LNCaP clone FGC (cell line): ENCODE results near the gene ZNF575.

Experiments used
- DNase-seq: peaks from one replicate; pipeline ENCODE4 v3.0.0-alpha.2; 2011; ENCODE audit warnings: low read depth
- H3K4me3 ChIP-seq: 2 replicates; pipeline ENCODE4 v1.5.1; 2011; ENCODE audit warnings: mild to moderate bottlenecking, low read depth, low read length, control low read depth
- CTCF ChIP-seq: IDR thresholded peaks from 2 replicates; pipeline ENCODE4 v1.5.1; 2012; ENCODE audit warnings: mild to moderate bottlenecking; ENCODE audit not compliant: control insufficient read depth, insufficient read depth; ENCODE audit errors: extremely low read depth

The ZNF575 gene

GRCh38 chr19:43570174-43570791, 37.3 kb downstream of the ZNF575 start:
- H3K4me3 ChIP-seq: no peak overlapping the region
- TF ChIP-seq CTCF: no peak
- no peak for DNase-seq

DNA sequence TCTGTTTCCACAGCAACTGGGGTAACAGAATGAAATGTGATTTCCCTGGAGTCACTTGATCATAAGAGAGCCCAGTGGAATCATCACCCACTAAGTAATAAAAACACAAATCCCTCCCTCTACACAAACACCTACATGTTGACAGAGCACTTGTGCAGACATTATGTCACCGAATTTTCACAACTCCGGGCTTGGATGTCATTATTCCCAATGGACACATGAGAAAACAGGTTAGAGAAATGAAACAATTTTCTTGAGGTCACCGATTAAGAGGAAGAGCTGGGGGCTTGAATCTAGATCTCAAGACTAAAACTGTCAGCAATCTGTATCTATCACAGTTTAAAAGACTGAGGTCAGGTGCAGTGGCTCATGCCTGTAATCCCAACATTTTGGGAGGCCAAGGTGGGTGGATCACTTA, 39.2 kb downstream of the ZNF575 start:
- no peak for TF ChIP-seq CTCF
- DNase-seq: no peak
- H3K4me3 ChIP-seq: no peak overlapping the region

- no peak for DNase-seq
Observed at GRCh38 chr19:43574424-43575155, 41.6 kb downstream of the ZNF575 start.

GRCh38 chr19:43575156-43575950, 42.4 kb downstream of the ZNF575 start, which contains the start of the genes PINLYP and XRCC1:
TSS of gene PINLYP (plus strand) at chr19:43575801. CDS start at chr19:43577192, 1,391 bp downstream.
TSS of gene XRCC1 (minus strand) at chr19:43575527. CDS start at chr19:43575458, 69 bp downstream.
- peak within 1 kb of the TSS; percentile 90 for H3K4me3 ChIP-seq
- peak; percentile 88 for DNase-seq

More at GRCh38 chr19:43574424-43575155, 41.6 kb downstream of the ZNF575 start:
- TF ChIP-seq CTCF: no peak
- H3K4me3 ChIP-seq: peak overlapping the region; percentile 90

DNA sequence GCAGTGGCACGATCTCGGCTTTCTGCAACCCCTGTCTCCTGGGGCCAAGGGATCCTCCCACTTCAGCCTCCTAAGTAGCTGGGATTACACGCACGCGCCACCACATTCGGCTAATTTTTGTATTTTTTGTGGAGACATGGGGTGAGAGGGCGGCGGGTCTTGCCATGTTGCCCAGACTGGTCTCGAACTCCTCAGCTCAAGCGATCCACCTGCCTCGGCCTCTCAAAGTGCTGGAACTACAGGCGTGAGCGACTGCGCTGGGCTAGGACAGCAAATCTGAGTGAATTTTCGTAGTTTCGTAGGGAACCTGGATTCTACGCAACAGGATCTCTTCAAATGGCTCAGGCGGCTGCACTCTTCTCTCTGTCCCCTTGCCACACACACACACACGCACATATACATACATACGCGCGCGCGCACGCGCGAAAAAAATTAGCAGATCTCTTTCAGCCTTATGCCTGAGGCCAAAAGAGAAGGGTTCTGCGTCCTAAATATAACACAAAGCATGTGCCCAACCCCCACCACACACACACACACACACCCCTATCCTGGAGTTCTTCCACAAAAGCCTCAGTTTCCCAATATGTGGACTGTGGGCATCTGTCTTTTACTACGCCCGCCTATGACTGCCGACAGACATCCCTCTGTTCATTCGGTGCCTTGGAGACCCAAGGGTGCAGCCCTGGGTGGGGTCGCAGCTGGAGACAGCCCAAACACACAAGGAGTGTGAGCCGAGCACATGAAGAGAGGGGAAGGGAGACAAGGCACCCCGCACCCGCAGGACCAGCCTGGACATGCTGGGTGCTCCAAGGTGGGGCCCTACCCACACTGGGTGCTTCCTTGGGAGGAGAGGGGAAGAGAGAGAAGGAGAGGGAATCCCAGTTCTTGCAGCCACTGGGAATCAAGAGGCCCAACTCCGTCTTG, 43.2 kb downstream of the ZNF575 start:
- DNase-seq: no peak
- no peak for TF ChIP-seq CTCF
- no peak overlapping the region for H3K4me3 ChIP-seq

More at GRCh38 chr19:43575156-43575950, 42.4 kb downstream of the ZNF575 start, which contains the start of the genes PINLYP and XRCC1:
- TF ChIP-seq CTCF: no peak

DNA sequence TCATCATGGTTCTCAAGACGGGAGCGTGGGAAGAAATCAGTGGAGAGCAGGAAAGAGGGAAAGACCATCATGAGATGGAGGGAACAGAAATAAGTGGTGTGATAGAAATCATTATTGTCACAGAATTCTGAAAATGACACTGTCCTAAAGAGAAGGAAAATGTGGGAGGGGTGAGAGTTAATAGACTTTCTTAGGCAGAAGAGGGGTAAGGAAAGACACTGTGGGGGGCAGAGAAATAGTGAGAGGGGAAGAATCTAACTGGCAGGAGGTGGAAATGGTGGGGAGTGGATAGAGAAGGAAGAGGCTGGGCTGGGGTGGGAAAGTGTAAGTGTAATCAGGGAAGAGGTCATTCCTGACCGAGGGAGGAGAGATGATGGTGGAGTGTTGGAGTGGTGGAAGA, 45.8 kb downstream of the ZNF575 start:
- TF ChIP-seq CTCF: no peak
- DNase-seq: no peak
- no peak overlapping the region for H3K4me3 ChIP-seq
